ENCODE data around the gene FOXJ2. TPM values are rescaled to one million over a fixed set of nuclear protein-coding genes. Genes with fewer than 3 reads are reported as not detected.
"Not testable (repeated sequence)": the region's sequence is repeated elsewhere in the genome, so short reads cannot be mapped to it uniquely, and the experiment has no call there.

FOXJ2 gene
- total RNA-seq, 1 donor from 2014 or later, result 9.4 TPM

- Histone ChIP-seq H3K27ac (ENCODE audit: low read depth, low read length) (no peak overlapping the region), H3K36me3 (ENCODE audit: control insufficient read depth in 3 of 3, insufficient read depth in 3 of 3, low read length in 3 of 3) (peaks cover 31 to 46% (median 44%) of the 10 kb centered on the region in 3 donors), H3K9me3 (ENCODE audit: control insufficient read depth in 3 of 3, low read length in 3 of 3) (no peaks in the 10 kb centered on the region), H3K4me3 (ENCODE audit: low read length in 3 of 3) (no peak overlapping the region), H3K9ac (ENCODE audit: low read depth in 1 of 3, low read length in 3 of 3) (no peak overlapping the region), H3K4me1 (ENCODE audit: control insufficient read depth in 3 of 3, insufficient read depth in 3 of 3, low read length in 3 of 3) (peaks cover 0 to 3% (median 0%) of the 10 kb centered on the region in 3 donors), H3K27me3 (ENCODE audit: control insufficient read depth in 3 of 3, insufficient read depth in 3 of 3, low read length in 3 of 3) (no peaks in the 10 kb centered on the region)
Measured at GRCh38 chr12:8054816-8055215, 22.3 kb downstream of the FOXJ2 start.

DNA sequence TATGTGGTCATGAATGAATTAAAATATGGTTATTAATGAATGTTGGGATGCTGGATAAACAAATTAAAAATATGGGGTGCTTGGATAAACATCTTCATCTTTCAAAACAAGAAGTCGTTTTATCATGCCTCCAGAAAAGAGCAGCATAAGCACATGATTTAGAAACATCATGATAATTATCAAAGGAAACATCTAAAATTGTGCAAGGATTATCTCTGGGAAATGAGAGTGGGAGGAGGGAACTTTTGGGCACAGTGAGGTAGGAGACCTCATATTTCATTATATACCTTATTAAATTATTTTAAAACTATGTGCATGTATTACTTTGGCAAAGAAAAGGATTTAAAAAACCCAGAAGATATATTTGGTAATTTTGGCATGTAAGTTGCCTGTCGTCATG is 24.8 kb downstream of the FOXJ2 start:
- no peaks in the 10 kb centered on the region for H3K27me3 ChIP-seq (ENCODE audit: control insufficient read depth in 3 of 3, insufficient read depth in 3 of 3, low read length in 3 of 3)
- H3K9me3 ChIP-seq (ENCODE audit: control insufficient read depth in 3 of 3, low read length in 3 of 3), result no peaks in the 10 kb centered on the region
- no peak overlapping the region for H3K4me3 ChIP-seq (ENCODE audit: low read length in 3 of 3)
- no peak overlapping the region for H3K9ac ChIP-seq (ENCODE audit: low read depth in 1 of 3, low read length in 3 of 3)
- peaks cover 17 to 29% (median 29%) of the 10 kb centered on the region in 3 donors for H3K36me3 ChIP-seq (ENCODE audit: control insufficient read depth in 3 of 3, insufficient read depth in 3 of 3, low read length in 3 of 3)
- peaks cover 0 to 3% (median 0%) of the 10 kb centered on the region in 3 donors for H3K4me1 ChIP-seq (ENCODE audit: control insufficient read depth in 3 of 3, insufficient read depth in 3 of 3, low read length in 3 of 3)
- H3K27ac ChIP-seq (ENCODE audit: low read depth, low read length), result no peak overlapping the region

DNA sequence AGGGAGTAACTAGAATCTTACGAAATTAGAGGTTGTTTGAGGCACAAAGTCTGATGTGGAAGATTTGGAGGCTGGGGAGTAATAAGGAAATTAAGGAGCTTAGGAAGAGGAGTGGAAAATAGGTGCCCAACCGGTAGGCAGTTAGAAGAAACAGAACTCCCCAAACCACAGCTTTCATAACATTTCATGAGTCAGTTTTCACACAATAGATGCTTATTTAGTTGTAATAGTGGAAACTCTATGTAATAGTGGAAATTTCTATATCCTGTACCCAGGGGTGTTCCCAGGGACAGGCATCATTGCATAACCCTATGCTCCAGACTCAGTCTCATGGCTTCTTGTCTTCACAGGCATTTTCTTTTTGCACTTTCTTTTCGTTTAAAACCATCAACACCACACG is 25.3 kb downstream of the FOXJ2 start:
- Histone ChIP-seq H3K9ac (ENCODE audit: low read depth in 1 of 3, low read length in 3 of 3) (no peak overlapping the region), H3K27me3 (ENCODE audit: control insufficient read depth in 3 of 3, insufficient read depth in 3 of 3, low read length in 3 of 3) (no peaks in the 10 kb centered on the region), H3K36me3 (ENCODE audit: control insufficient read depth in 3 of 3, insufficient read depth in 3 of 3, low read length in 3 of 3) (peaks cover 13 to 24% (median 24%) of the 10 kb centered on the region in 3 donors), H3K9me3 (ENCODE audit: control insufficient read depth in 3 of 3, low read length in 3 of 3) (no peaks in the 10 kb centered on the region), H3K4me1 (ENCODE audit: control insufficient read depth in 3 of 3, insufficient read depth in 3 of 3, low read length in 3 of 3) (no peaks in the 10 kb centered on the region), H3K27ac (ENCODE audit: low read depth, low read length) (no peak overlapping the region), H3K4me3 (ENCODE audit: low read length in 3 of 3) (no peak overlapping the region)

DNA sequence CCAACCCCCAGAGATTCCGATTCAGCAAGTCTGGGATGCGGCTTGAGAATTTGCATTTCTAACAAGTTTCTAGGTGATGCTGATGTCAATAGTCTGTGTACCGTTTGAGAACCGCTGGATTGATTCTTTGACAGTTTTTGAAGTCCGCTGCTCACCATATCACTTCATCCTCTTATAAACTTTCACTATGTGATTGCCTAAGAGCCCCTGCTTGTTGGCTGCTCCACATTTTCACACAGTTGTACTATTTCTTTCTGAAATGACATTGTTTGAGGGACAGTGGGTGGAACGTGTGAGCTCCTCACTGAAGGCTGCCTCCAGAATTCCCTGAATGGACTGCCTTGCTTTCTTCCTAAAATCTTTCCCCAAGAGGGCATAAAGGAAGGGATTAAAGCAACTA is 26.0 kb downstream of the FOXJ2 start:
- no peaks in the 10 kb centered on the region for H3K9me3 ChIP-seq (ENCODE audit: control insufficient read depth in 3 of 3, low read length in 3 of 3)
- no peaks in the 10 kb centered on the region for H3K27me3 ChIP-seq (ENCODE audit: control insufficient read depth in 3 of 3, insufficient read depth in 3 of 3, low read length in 3 of 3)
- no peak overlapping the region for H3K27ac ChIP-seq (ENCODE audit: low read depth, low read length)
- no peaks in the 10 kb centered on the region for H3K4me1 ChIP-seq (ENCODE audit: control insufficient read depth in 3 of 3, insufficient read depth in 3 of 3, low read length in 3 of 3)
- no peak overlapping the region for H3K9ac ChIP-seq (ENCODE audit: low read depth in 1 of 3, low read length in 3 of 3)
- no peak overlapping the region for H3K4me3 ChIP-seq (ENCODE audit: low read length in 3 of 3)
- H3K36me3 ChIP-seq (ENCODE audit: control insufficient read depth in 3 of 3, insufficient read depth in 3 of 3, low read length in 3 of 3), result peaks cover 7 to 18% (median 18%) of the 10 kb centered on the region in 3 donors

DNA sequence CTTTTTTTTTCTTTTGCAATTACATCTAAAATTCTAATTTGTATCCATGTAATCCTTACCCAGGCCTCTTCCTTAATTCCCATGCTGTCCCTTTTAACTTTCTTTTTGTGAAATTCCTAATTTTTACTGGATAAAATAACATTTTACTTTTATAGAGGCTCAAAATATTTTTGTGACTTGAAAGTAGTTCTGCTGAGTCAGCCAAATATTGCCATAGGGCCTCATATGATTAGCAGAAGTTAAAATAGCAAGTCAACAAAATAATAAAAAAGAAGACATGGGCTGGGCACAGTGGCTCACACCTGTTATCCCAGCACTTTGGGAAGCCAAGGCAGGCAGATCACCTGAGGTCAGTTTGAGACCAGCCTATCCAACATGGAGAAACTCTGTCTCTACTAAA is 31.6 kb downstream of the FOXJ2 start:
- Histone ChIP-seq H3K36me3 (ENCODE audit: control insufficient read depth in 3 of 3, insufficient read depth in 3 of 3, low read length in 3 of 3) (no peaks in the 10 kb centered on the region), H3K4me1 (ENCODE audit: control insufficient read depth in 3 of 3, insufficient read depth in 3 of 3, low read length in 3 of 3) (no peaks in the 10 kb centered on the region), H3K9me3 (ENCODE audit: control insufficient read depth in 3 of 3, low read length in 3 of 3) (no peaks in the 10 kb centered on the region), H3K4me3 (ENCODE audit: low read length in 3 of 3) (no peak overlapping the region), H3K27me3 (ENCODE audit: control insufficient read depth in 3 of 3, insufficient read depth in 3 of 3, low read length in 3 of 3) (no peaks in the 10 kb centered on the region), H3K9ac (ENCODE audit: low read depth in 1 of 3, low read length in 3 of 3) (no peak overlapping the region), H3K27ac (ENCODE audit: low read depth, low read length) (peak overlapping the region; percentile 36)

DNA sequence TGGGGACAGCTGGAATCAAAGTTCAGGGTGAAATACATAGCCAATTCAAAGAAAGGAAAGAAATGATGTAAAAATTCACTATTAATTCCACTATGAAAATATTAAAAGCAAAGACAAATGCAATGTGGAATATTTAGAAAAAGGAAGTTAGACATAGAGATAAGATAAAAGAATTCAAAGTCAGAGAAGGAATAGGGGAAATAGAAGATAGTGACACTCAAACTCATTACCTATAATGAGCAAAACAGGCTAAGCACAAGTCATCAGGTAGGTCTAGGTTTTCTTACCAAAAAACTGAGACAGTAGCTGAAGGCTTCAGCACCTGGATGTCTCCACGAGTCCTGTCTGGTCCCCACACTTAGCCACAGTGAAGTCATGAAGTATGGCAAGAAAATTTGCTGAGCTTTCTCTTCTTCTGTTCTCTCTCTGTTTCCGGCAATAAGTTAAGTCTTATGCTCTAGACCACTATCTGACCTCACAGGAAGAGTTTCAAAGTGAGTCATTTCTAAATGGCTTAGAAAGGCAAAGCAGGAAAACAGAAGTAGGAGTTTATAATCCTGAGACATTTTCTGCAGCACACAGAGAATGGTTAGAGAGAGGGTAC is 33.6 kb downstream of the FOXJ2 start, which contains the start of gene C3AR1:
Gene C3AR1, minus strand, starts transcription at position 369 of the 604 bp plus-strand sequence. CDS start 6,174 bp downstream, outside the sequence.
- Histone ChIP-seq H3K27me3 (ENCODE audit: control insufficient read depth in 3 of 3, insufficient read depth in 3 of 3, low read length in 3 of 3) (no peaks in the 10 kb centered on the region), H3K4me3 (ENCODE audit: low read length in 3 of 3) (peak within 1 kb of the TSS in 1 of 3 donors; percentile 16), H3K27ac (ENCODE audit: low read depth, low read length) (peak within 1 kb of the TSS; percentile 65), H3K36me3 (ENCODE audit: control insufficient read depth in 3 of 3, insufficient read depth in 3 of 3, low read length in 3 of 3) (no peaks in the 10 kb centered on the region), H3K9me3 (ENCODE audit: control insufficient read depth in 3 of 3, low read length in 3 of 3) (no peaks in the 10 kb centered on the region), H3K9ac (ENCODE audit: low read depth in 1 of 3, low read length in 3 of 3) (no peak within 1 kb of the TSS), H3K4me1 (ENCODE audit: control insufficient read depth in 3 of 3, insufficient read depth in 3 of 3, low read length in 3 of 3) (no peaks in the 10 kb centered on the region)

GRCh38 chr12:8069582-8069981 is 37.1 kb downstream of the FOXJ2 start:
- no peak overlapping the region for H3K4me3 ChIP-seq (ENCODE audit: low read length in 3 of 3)
- no peak overlapping the region for H3K9ac ChIP-seq (ENCODE audit: low read depth in 1 of 3, low read length in 3 of 3)
- H3K4me1 ChIP-seq (ENCODE audit: control insufficient read depth in 3 of 3, insufficient read depth in 3 of 3, low read length in 3 of 3), result no peaks in the 10 kb centered on the region
- peak overlapping the region; percentile 65 for H3K27ac ChIP-seq (ENCODE audit: low read depth, low read length)
- no peaks in the 10 kb centered on the region for H3K27me3 ChIP-seq (ENCODE audit: control insufficient read depth in 3 of 3, insufficient read depth in 3 of 3, low read length in 3 of 3)
- H3K9me3 ChIP-seq (ENCODE audit: control insufficient read depth in 3 of 3, low read length in 3 of 3), result no peaks in the 10 kb centered on the region
- no peaks in the 10 kb centered on the region for H3K36me3 ChIP-seq (ENCODE audit: control insufficient read depth in 3 of 3, insufficient read depth in 3 of 3, low read length in 3 of 3)

DNA sequence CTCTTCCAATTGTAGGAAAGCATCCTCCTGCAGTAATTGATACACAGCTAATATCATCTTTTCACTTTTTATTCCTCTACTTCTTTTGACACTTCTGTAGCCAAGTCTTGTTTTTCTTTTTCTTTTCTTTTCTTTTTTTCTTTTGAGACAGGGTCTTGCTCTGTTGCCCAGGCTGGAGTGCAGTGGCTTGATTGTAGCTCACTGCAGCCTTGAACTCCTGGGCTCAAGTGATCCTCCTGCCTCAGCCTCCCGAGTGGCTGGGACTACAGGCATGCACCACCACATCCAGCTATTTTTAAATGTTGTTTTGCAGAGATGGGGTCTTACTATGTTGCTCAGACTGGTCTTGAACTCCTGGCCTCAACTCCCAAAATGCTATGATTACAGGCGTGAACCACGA is 39.3 kb downstream of the FOXJ2 start:
- not testable (repeated sequence) for H3K4me3 ChIP-seq (ENCODE audit: low read length in 3 of 3); H3K27me3 ChIP-seq (ENCODE audit: control insufficient read depth in 3 of 3, insufficient read depth in 3 of 3, low read length in 3 of 3); H3K9me3 ChIP-seq (ENCODE audit: control insufficient read depth in 3 of 3, low read length in 3 of 3); H3K9ac ChIP-seq (ENCODE audit: low read depth in 1 of 3, low read length in 3 of 3); H3K27ac ChIP-seq (ENCODE audit: low read depth, low read length); H3K4me1 ChIP-seq (ENCODE audit: control insufficient read depth in 3 of 3, insufficient read depth in 3 of 3, low read length in 3 of 3); H3K36me3 ChIP-seq (ENCODE audit: control insufficient read depth in 3 of 3, insufficient read depth in 3 of 3, low read length in 3 of 3)

DNA sequence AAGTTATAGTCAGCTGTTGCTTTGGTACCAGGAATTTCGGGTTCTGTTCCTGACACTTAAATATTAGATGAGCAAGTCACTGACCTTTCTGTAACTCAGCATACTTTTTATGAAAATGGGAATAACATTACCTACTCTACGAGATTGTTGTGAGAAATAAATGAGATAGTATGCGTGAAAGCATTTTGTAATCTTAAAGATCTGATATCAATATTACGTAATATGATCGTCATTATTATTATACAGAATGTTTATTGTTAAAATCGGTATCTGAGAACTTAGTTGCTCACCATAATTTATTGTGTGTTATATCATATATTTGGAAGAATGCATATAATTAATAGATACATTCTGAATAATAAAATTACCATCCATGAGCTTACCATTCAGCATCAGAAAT is 43.4 kb downstream of the FOXJ2 start:
- Histone ChIP-seq H3K4me3 (ENCODE audit: low read length in 3 of 3) (no peak overlapping the region), H3K9me3 (ENCODE audit: control insufficient read depth in 3 of 3, low read length in 3 of 3) (no peaks in the 10 kb centered on the region), H3K36me3 (ENCODE audit: control insufficient read depth in 3 of 3, insufficient read depth in 3 of 3, low read length in 3 of 3) (no peaks in the 10 kb centered on the region), H3K27ac (ENCODE audit: low read depth, low read length) (no peak overlapping the region), H3K27me3 (ENCODE audit: control insufficient read depth in 3 of 3, insufficient read depth in 3 of 3, low read length in 3 of 3) (no peaks in the 10 kb centered on the region), H3K9ac (ENCODE audit: low read depth in 1 of 3, low read length in 3 of 3) (no peak overlapping the region), H3K4me1 (ENCODE audit: control insufficient read depth in 3 of 3, insufficient read depth in 3 of 3, low read length in 3 of 3) (peaks cover 0 to 3% (median 0%) of the 10 kb centered on the region in 3 donors)

DNA sequence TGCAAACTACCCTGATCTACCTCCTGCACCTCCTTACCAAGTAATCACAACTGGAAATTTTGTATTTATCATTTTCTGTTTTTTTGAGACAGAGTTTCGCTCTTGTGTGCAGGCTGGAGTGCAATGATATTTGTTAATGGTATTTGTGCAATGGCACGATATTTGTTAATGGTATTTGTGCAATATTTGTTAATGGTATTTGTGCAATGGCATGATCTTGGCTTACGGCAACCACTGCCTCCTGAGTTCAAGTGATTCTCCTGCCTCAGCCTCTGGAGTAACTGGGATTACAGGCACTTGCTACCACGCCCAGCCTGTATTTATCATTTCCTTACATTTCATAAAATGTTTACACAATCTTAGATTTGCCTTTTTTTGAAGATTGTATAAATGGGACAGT is 43.9 kb downstream of the FOXJ2 start:
- H3K9ac ChIP-seq (ENCODE audit: low read depth in 1 of 3, low read length in 3 of 3), result no peak overlapping the region
- no peak overlapping the region for H3K4me3 ChIP-seq (ENCODE audit: low read length in 3 of 3)
- H3K36me3 ChIP-seq (ENCODE audit: control insufficient read depth in 3 of 3, insufficient read depth in 3 of 3, low read length in 3 of 3), result no peaks in the 10 kb centered on the region
- no peak overlapping the region for H3K27ac ChIP-seq (ENCODE audit: low read depth, low read length)
- no peaks in the 10 kb centered on the region for H3K9me3 ChIP-seq (ENCODE audit: control insufficient read depth in 3 of 3, low read length in 3 of 3)
- H3K27me3 ChIP-seq (ENCODE audit: control insufficient read depth in 3 of 3, insufficient read depth in 3 of 3, low read length in 3 of 3), result no peaks in the 10 kb centered on the region
- peaks cover 0 to 7% (median 0%) of the 10 kb centered on the region in 3 donors for H3K4me1 ChIP-seq (ENCODE audit: control insufficient read depth in 3 of 3, insufficient read depth in 3 of 3, low read length in 3 of 3)

Measured in skeletal muscle tissue (tissue), 4 donors.